GM12878 (cell line): ENCODE data around the gene PCNP. TPM values are rescaled to one million over a fixed set of nuclear protein-coding genes. Genes with fewer than 3 reads are reported as not detected.

Experiments used
- ATAC-seq: fragments of 200-7000 bp; cut with Tn5 transposase; 3 replicates; pipeline ENCODE4 v1.9.1; 2020; ENCODE audit warnings: mild to moderate bottlenecking, moderate library complexity
- BruUV-seq: library from RNA; stranded (reverse); fragments of 400-500 nt; replicated peaks from 2 replicates; lab custom pipeline; 2021; lab: Mats Ljungman, UMichigan
- CTCF ChIA-PET: fragments of 300-600 bp; sonication (Branson Sonifier 250); formaldehyde crosslinking; extraction: SDS; loops from one replicate; lab custom pipeline; 2021; ENCODE audit warnings: inconsistent platforms; lab: Yijun Ruan, JAX
- POLR2A ChIA-PET: fragments of 350-600 bp; formaldehyde crosslinking; extraction: SDS; loops from one replicate; lab custom pipeline; 2021; ENCODE audit warnings: inconsistent platforms; lab: Charles Lee
- RAD21 ChIA-PET: fragments of 300-600 bp; sonication (Branson Sonifier 250); formaldehyde crosslinking; loops from one replicate; lab custom pipeline; 2023; ENCODE audit warnings: antibody characterized with exemption; ENCODE audit not compliant: unreplicated experiment; lab: Charles Lee
- SMC1A ChIA-PET: fragments of 300-600 bp; sonication (Branson Sonifier 250); formaldehyde crosslinking; loops from one replicate; lab custom pipeline; 2023; ENCODE audit not compliant: unreplicated experiment, uncharacterized antibody; lab: Charles Lee
- DNase-seq: peaks from one replicate; pipeline ENCODE4 v3.0.0-alpha.2; 2011; ENCODE audit warnings: low read depth, low spot score
- FAIRE-seq: peaks from 3 replicates; lab custom pipeline; 2011; peaks lifted over from hg19 to GRCh38; lab: Jason Lieb, UNC
- H2AFZ ChIP-seq: 2 replicates; pipeline ENCODE4 v1.6.0; 2011; ENCODE audit warnings: low read depth, low read length, control low read depth; ENCODE audit not compliant: control insufficient read depth
- H3K27ac ChIP-seq: 2 replicates; pipeline ENCODE4 v1.5.1; 2011; ENCODE audit warnings: control low read depth; ENCODE audit not compliant: control insufficient read depth, insufficient read depth
- H3K27me3 ChIP-seq, 2 experiments: replicated peaks in 1 of 2; 2 replicates each; pipeline versions ENCODE4 v1.6.0 to v1.6.1; 2011; ENCODE audit warnings: low read length in 1 of 2; ENCODE audit not compliant: control insufficient read depth in 2 of 2, insufficient read depth in 2 of 2
- H3K36me3 ChIP-seq, 2 experiments: 2 replicates each; pipeline ENCODE4 v1.5.1; 2011; ENCODE audit warnings: low read length in 1 of 2; ENCODE audit not compliant: control insufficient read depth in 2 of 2, insufficient read depth in 2 of 2
- H3K4me1 ChIP-seq: 2 replicates; pipeline ENCODE4 v1.6.1; 2011; ENCODE audit warnings: mild to moderate bottlenecking, low read length, moderate library complexity, mixed read lengths; ENCODE audit not compliant: control insufficient read depth, insufficient read depth
- H3K4me2 ChIP-seq: 2 replicates; pipeline ENCODE4 v1.6.0; 2011; ENCODE audit warnings: control low read depth; ENCODE audit not compliant: control insufficient read depth, insufficient read depth
- H3K4me3 ChIP-seq: fragments of 200-600 bp; sonication (generic); 2 replicates; pipeline ENCODE4 v1.5.1; 2016
- H3K79me2 ChIP-seq: 2 replicates; pipeline ENCODE4 v1.6.0; 2011; ENCODE audit warnings: low read length; ENCODE audit not compliant: control insufficient read depth, insufficient read depth
- H3K9ac ChIP-seq: 2 replicates; pipeline ENCODE4 v1.8.0; 2011; ENCODE audit warnings: low read length, control low read depth, mixed read lengths; ENCODE audit not compliant: control insufficient read depth, insufficient read depth
- H3K9me3 ChIP-seq: replicated peaks from 3 replicates; pipeline ENCODE4 v1.5.1; 2011; ENCODE audit warnings: mild to moderate bottlenecking, low read length; ENCODE audit not compliant: control insufficient read depth, insufficient read depth
- H4K20me1 ChIP-seq: 2 replicates; pipeline ENCODE4 v1.6.0; 2011; ENCODE audit not compliant: control insufficient read depth, insufficient read depth
- BCL3 ChIP-seq: IDR thresholded peaks from 2 replicates; pipeline ENCODE4 v1.6.1; 2011; ENCODE audit warnings: borderline replicate concordance, low read depth, mild to moderate bottlenecking, moderate library complexity, low read length; ENCODE audit not compliant: insufficient read depth, poor library complexity, severe bottlenecking
- CBX5 ChIP-seq: sonication (generic); IDR thresholded peaks from 2 replicates; pipeline ENCODE4 v1.6.1; 2016; ENCODE audit warnings: low read depth, moderate library complexity, mild to moderate bottlenecking, inconsistent platforms
- E4F1 ChIP-seq: fragments of 450-650 bp; IDR thresholded peaks from 2 replicates; pipeline ENCODE4 v1.6.1; 2018; ENCODE audit warnings: borderline replicate concordance, mild to moderate bottlenecking; ENCODE audit not compliant: partially characterized antibody
- HDAC2 ChIP-seq: fragments of 200-600 bp; sonication (generic); IDR thresholded peaks from 2 replicates; pipeline ENCODE4 v1.6.1; 2017
- HDAC6 ChIP-seq: fragments of 200-600 bp; sonication (generic); IDR thresholded peaks from one replicate; pipeline ENCODE4 v1.8.0; 2017; ENCODE audit warnings: antibody characterized with exemption; ENCODE audit not compliant: unreplicated experiment
- MXI1 ChIP-seq: fragments of 150-350 bp; IDR thresholded peaks from 2 replicates; pipeline ENCODE4 v1.6.1; 2011; ENCODE audit warnings: low read depth, mild to moderate bottlenecking, inconsistent platforms, low read length, improper control_type of control experiment
- NFIC ChIP-seq: IDR thresholded peaks from 2 replicates; pipeline ENCODE4 v1.6.1; 2012; ENCODE audit warnings: low read depth, mild to moderate bottlenecking, inconsistent platforms, low read length, moderate library complexity
- NFXL1 ChIP-seq: fragments of 450-650 bp; IDR thresholded peaks from 2 replicates; pipeline ENCODE4 v1.6.1; 2017; ENCODE audit warnings: antibody characterized with exemption, mild to moderate bottlenecking, borderline replicate concordance
- NRF1 ChIP-seq: conservative IDR thresholded peaks from 2 replicates; pipeline ENCODE4 v1.6.1; 2011; ENCODE audit warnings: mild to moderate bottlenecking, low read depth, low read length, improper control_type of control experiment
- RBBP5 ChIP-seq: fragments of 200-600 bp; sonication (generic); conservative IDR thresholded peaks from 2 replicates; pipeline ENCODE4 v1.6.1; 2016
- RFX5 ChIP-seq: IDR thresholded peaks from 2 replicates; pipeline ENCODE4 v1.6.1; 2011; ENCODE audit warnings: low read depth, low read length, improper control_type of control experiment
- SIN3A ChIP-seq: IDR thresholded peaks from 2 replicates; pipeline ENCODE4 v1.6.1; 2012; ENCODE audit warnings: low read depth, low read length, improper control_type of control experiment
- SIX5 ChIP-seq: IDR thresholded peaks from 2 replicates; pipeline ENCODE4 v1.6.1; 2011; ENCODE audit warnings: mild to moderate bottlenecking, low read depth, low read length, moderate library complexity; ENCODE audit not compliant: severe bottlenecking
- SMAD5 ChIP-seq: IDR thresholded peaks from 2 replicates; pipeline ENCODE4 v1.6.1; 2016; ENCODE audit warnings: antibody characterized with exemption, low read depth
- WGBS: methylation state at CpG from one replicate; pipeline ENCODE4 v1.1.6; 2016; ENCODE audit warnings: low lambda C conversion rate; ENCODE audit not compliant: insufficient replicate concordance, insufficient coverage; ENCODE audit errors: missing lambda C conversion rate; 5-methylcytosine and 5-hydroxymethylcytosine counted together
- in situ Hi-C: fragments of 300-500 bp; cut with MboI; formaldehyde crosslinking; loops from 9 replicates; pipeline ENCODE4 v1.14.3; 2018; ENCODE audit warnings: mixed read lengths
- intact Hi-C: fragments of 100-400 bp; cut with micrococcal nuclease; formaldehyde crosslinking; loops from one replicate; pipeline ENCODE4 v1.14.2; 2022; ENCODE audit not compliant: unreplicated experiment
- polyA plus RNA-seq, 11 experiments: library from polyadenylated mRNA; depleted of rRNA in 4 of 11; unstranded in 6 of 11; stranded (reverse) in 5 of 11; fragments of >200 nt; fragmentation: Nextera tagmentation in 4 of 11; fragmentation: Illumina TruSeq in 1 of 11; extraction: Ambion mirVana in 4 of 11; extraction: Trizol in 1 of 11; gene quantifications; 1 replicate in 1 of 11; 2 replicates in 10 of 11; pipeline versions ENCODE4 v1.2.1 to v1.2.3, GENCODE V29; 2011 to 2016; ENCODE audit warnings: inconsistent platforms in 2 of 11, missing spikeins in 2 of 11, low read depth in 1 of 11
- total RNA-seq, 4 experiments: library from RNA; depleted of rRNA in 3 of 4; stranded (reverse); fragments of >200 nt in 3 of 4; fragmentation: Illumina TruSeq in 1 of 4; extraction: Trizol in 1 of 4; gene quantifications; 2 replicates each; pipeline versions ENCODE4 v1.2.1 to v1.2.3, GENCODE V29; 2013 to 2021

Gene PCNP
- total and polyA plus RNA-seq, 10 of the 15 experiments (the other 5 are each of a cell fraction or from before 2014, with no cell fraction given) = 49.8 to 179 (median 109) TPM

- intact Hi-C loops = no loop called here
- 0% methylated on average over 2 of the region's 2 CpGs for WGBS
- POLR2A ChIA-PET = no interaction called here
- CTCF ChIA-PET = interaction anchor here (0.6 kb wide), 1 partner anchor 988 kb away, joined by 3 read pairs; no protein-coding TSS in a partner anchor
- Histone ChIP-seq H3K9ac (no peak overlapping the region), H3K4me2 (no peak overlapping the region), H3K79me2 (no peaks in the 10 kb centered on the region), H3K9me3 (no peaks in the 10 kb centered on the region), H3K27me3 (no peaks in the 10 kb centered on the region), H2AFZ (no peak overlapping the region), H3K36me3 (no peaks in the 10 kb centered on the region), H3K27ac (no peak overlapping the region), H4K20me1 (no peaks in the 10 kb centered on the region), H3K4me1 (no peaks in the 10 kb centered on the region), H3K4me3 (no peak overlapping the region)
- BruUV-seq = no TSS peak
- TF ChIP-seq NFIC (no peak), SIN3A (no peak), MXI1 (no peak), BCL3 (no peak), SIX5 (no peak), NRF1 (no peak)
- DNase-seq (no peak), ATAC-seq (no peak), FAIRE-seq (no peak)
- SMC1A ChIA-PET = no interaction called here
- in situ Hi-C loops = no loop called here
- RAD21 ChIA-PET = no interaction called here
Observed at GRCh38 chr3:101624857-101625256, 50.9 kb downstream of the PCNP start.

- no peak overlapping the region for H3K27ac ChIP-seq
- WGBS = 93% methylated on average over 2 of the region's 2 CpGs
- no peak overlapping the region for H3K4me2 ChIP-seq
- ChIA-PET CTCF (interaction anchor here (1.6 kb wide), 1 partner anchor 10 kb away, joined by 4 read pairs; no protein-coding TSS in a partner anchor), POLR2A (no interaction called here), SMC1A (interaction anchor here (1.3 to 1.5 kb wide), 2 partner anchors 9 to 10 kb away, joined by 3 to 5 read pairs; no protein-coding TSS in a partner anchor), RAD21 (no interaction called here)
- FAIRE-seq = no peak
- H4K20me1 ChIP-seq = no peaks in the 10 kb centered on the region
- no peaks in the 10 kb centered on the region for H3K36me3 ChIP-seq
- intact Hi-C loops (no loop called here), in situ Hi-C loops (no loop called here)
- no peak overlapping the region for H2AFZ ChIP-seq
- H3K27me3 ChIP-seq = no peaks in the 10 kb centered on the region
- H3K9me3 ChIP-seq = no peaks in the 10 kb centered on the region
- BruUV-seq = no TSS peak
- TF ChIP-seq CBX5 (no peak), HDAC6 (no peak), NFXL1 (no peak), E4F1 (no peak), RBBP5 (no peak), SMAD5 (no peak), HDAC2 (no peak), RFX5 (no peak)
- no peaks in the 10 kb centered on the region for H3K79me2 ChIP-seq
- ATAC-seq = no peak
- no peaks in the 10 kb centered on the region for H3K4me1 ChIP-seq
- no peak overlapping the region for H3K9ac ChIP-seq
- H3K4me3 ChIP-seq = no peak overlapping the region
- no peak for DNase-seq
Observed at GRCh38 chr3:101625879-101626278, 51.9 kb downstream of the PCNP start.
